ACC112 (cell line): Measurements from ENCODE around the gene SMARCD2.

ENCODE experiments used
- H2AFZ ChIP-seq: fragments of 200-600 bp; sonication (generic); one replicate; pipeline ENCODE4 v1.6.0; 2017; ENCODE audit warnings: antibody characterized with exemption, low read length; ENCODE audit not compliant: unreplicated experiment
- H3K27ac ChIP-seq: fragments of 200-600 bp; sonication (generic); 2 replicates; pipeline ENCODE4 v1.5.1; 2014; ENCODE audit warnings: low read depth, mild to moderate bottlenecking, antibody characterized with exemption, low read length, moderate library complexity
- H3K27me3 ChIP-seq: fragments of 200-600 bp; sonication (generic); 2 replicates; pipeline ENCODE4 v1.6.1; 2014; ENCODE audit warnings: mild to moderate bottlenecking, antibody characterized with exemption, low read length, moderate library complexity, mixed read lengths; ENCODE audit not compliant: insufficient read depth
- H3K36me3 ChIP-seq: fragments of 200-600 bp; sonication (generic); 2 replicates; pipeline ENCODE4 v1.6.1; 2016; ENCODE audit warnings: mild to moderate bottlenecking, antibody characterized with exemption, low read length, moderate library complexity, mixed read lengths; ENCODE audit not compliant: insufficient read depth
- H3K4me1 ChIP-seq: fragments of 200-600 bp; sonication (generic); one replicate; pipeline ENCODE4 v1.6.1; 2016; ENCODE audit warnings: low read length, mixed read lengths; ENCODE audit not compliant: insufficient read depth, unreplicated experiment, control insufficient read depth
- H3K4me3 ChIP-seq: fragments of 200-600 bp; sonication (generic); 2 replicates; pipeline ENCODE4 v1.5.1; 2014; ENCODE audit warnings: mild to moderate bottlenecking, low read depth, low read length
- H3K79me2 ChIP-seq: fragments of 200-600 bp; sonication (generic); one replicate; pipeline ENCODE4 v1.6.0; 2016; ENCODE audit warnings: low read length; ENCODE audit not compliant: control insufficient read depth, unreplicated experiment, insufficient read depth

SMARCD2 gene

GRCh38 chr17:63837962-63838600 is 4.4 kb downstream of the SMARCD2 start:
- peaks cover 50% of the 10 kb centered on the region for H3K79me2 ChIP-seq
- H2AFZ ChIP-seq, result no peak overlapping the region
- H3K27me3 ChIP-seq, result no peaks in the 10 kb centered on the region
- H3K27ac ChIP-seq, result peak overlapping the region; percentile 77; the same call in 1 of the 2 replicates
- H3K4me1 ChIP-seq, result peaks cover 37% of the 10 kb centered on the region
- peaks cover 3% of the 10 kb centered on the region; the same call in 1 of the 2 replicates for H3K36me3 ChIP-seq
- peak overlapping the region; percentile 15; the same call in 1 of the 2 replicates for H3K4me3 ChIP-seq

GRCh38 chr17:63837480-63837879 is 5.0 kb downstream of the SMARCD2 start:
- no peak overlapping the region for H3K4me3 ChIP-seq
- no peak overlapping the region for H3K27ac ChIP-seq
- H3K27me3 ChIP-seq, result no peaks in the 10 kb centered on the region
- peaks cover 3% of the 10 kb centered on the region; the same call in 1 of the 2 replicates for H3K36me3 ChIP-seq
- H3K79me2 ChIP-seq, result peaks cover 50% of the 10 kb centered on the region
- no peak overlapping the region for H2AFZ ChIP-seq
- peaks cover 37% of the 10 kb centered on the region for H3K4me1 ChIP-seq

- Histone ChIP-seq H3K79me2 (peaks cover 45% of the 10 kb centered on the region), H2AFZ (no peak overlapping the region), H3K36me3 (peaks cover 7% of the 10 kb centered on the region; the same call in 1 of the 2 replicates), H3K4me3 (no peak overlapping the region), H3K4me1 (peaks cover 37% of the 10 kb centered on the region), H3K27ac (no peak overlapping the region), H3K27me3 (no peaks in the 10 kb centered on the region)
Measured at GRCh38 chr17:63836811-63837210, 5.7 kb downstream of the SMARCD2 start.

GRCh38 chr17:63835167-63835720 is 7.2 kb downstream of the SMARCD2 start:
- H3K36me3 ChIP-seq, result peaks cover 17% of the 10 kb centered on the region; the same call in 1 of the 2 replicates
- no peak overlapping the region for H2AFZ ChIP-seq
- no peak overlapping the region for H3K4me3 ChIP-seq
- no peaks in the 10 kb centered on the region for H3K27me3 ChIP-seq
- peaks cover 29% of the 10 kb centered on the region for H3K79me2 ChIP-seq
- no peak overlapping the region for H3K27ac ChIP-seq
- H3K4me1 ChIP-seq, result peaks cover 26% of the 10 kb centered on the region

GRCh38 chr17:63834431-63835166 is 7.9 kb downstream of the SMARCD2 start:
- Histone ChIP-seq H3K27ac (no peak overlapping the region), H3K27me3 (no peaks in the 10 kb centered on the region), H2AFZ (no peak overlapping the region), H3K4me1 (peaks cover 20% of the 10 kb centered on the region), H3K36me3 (peaks cover 17% of the 10 kb centered on the region; the same call in 1 of the 2 replicates), H3K79me2 (peaks cover 29% of the 10 kb centered on the region), H3K4me3 (no peak overlapping the region)

- Histone ChIP-seq H3K4me3 (no peak overlapping the region), H3K36me3 (peaks cover 22% of the 10 kb centered on the region; the same call in 1 of the 2 replicates), H3K27me3 (no peaks in the 10 kb centered on the region), H2AFZ (no peak overlapping the region), H3K79me2 (peaks cover 34% of the 10 kb centered on the region), H3K27ac (no peak overlapping the region), H3K4me1 (peaks cover 16% of the 10 kb centered on the region)
Measured at GRCh38 chr17:63833741-63834373, 8.6 kb downstream of the SMARCD2 start.

- Histone ChIP-seq H3K27me3 (no peaks in the 10 kb centered on the region), H3K36me3 (peaks cover 25% of the 10 kb centered on the region; the same call in 1 of the 2 replicates), H3K27ac (no peak overlapping the region), H3K4me1 (peaks cover 16% of the 10 kb centered on the region), H3K79me2 (peaks cover 37% of the 10 kb centered on the region), H3K4me3 (no peak overlapping the region), H2AFZ (no peak overlapping the region)
Measured at GRCh38 chr17:63833026-63833740, 9.3 kb downstream of the SMARCD2 start.

GRCh38 chr17:63832455-63832854 is 10.0 kb downstream of the SMARCD2 start:
- H3K27ac ChIP-seq, result no peak overlapping the region
- no peak overlapping the region for H3K4me3 ChIP-seq
- H3K36me3 ChIP-seq, result peaks cover 25% of the 10 kb centered on the region; the same call in 1 of the 2 replicates
- no peaks in the 10 kb centered on the region for H3K27me3 ChIP-seq
- no peak overlapping the region for H2AFZ ChIP-seq
- H3K4me1 ChIP-seq, result peaks cover 11% of the 10 kb centered on the region
- peaks cover 36% of the 10 kb centered on the region for H3K79me2 ChIP-seq

- peaks cover 11% of the 10 kb centered on the region for H3K4me1 ChIP-seq
Measured at GRCh38 chr17:63832014-63832413, 10.5 kb downstream of the SMARCD2 start.

GRCh38 chr17:63831505-63831904 is 11.0 kb downstream of the SMARCD2 start:
- Histone ChIP-seq H3K36me3 (peaks cover 25% of the 10 kb centered on the region; the same call in 1 of the 2 replicates), H2AFZ (no peak overlapping the region), H3K79me2 (peaks cover 30% of the 10 kb centered on the region), H3K27me3 (no peaks in the 10 kb centered on the region), H3K4me3 (no peak overlapping the region), H3K4me1 (peaks cover 11% of the 10 kb centered on the region), H3K27ac (no peak overlapping the region)

More at GRCh38 chr17:63832014-63832413, 10.5 kb downstream of the SMARCD2 start:
- H2AFZ ChIP-seq, result no peak overlapping the region
- H3K27ac ChIP-seq, result no peak overlapping the region
- no peak overlapping the region for H3K4me3 ChIP-seq
- no peaks in the 10 kb centered on the region for H3K27me3 ChIP-seq
- peaks cover 25% of the 10 kb centered on the region; the same call in 1 of the 2 replicates for H3K36me3 ChIP-seq
- peaks cover 33% of the 10 kb centered on the region for H3K79me2 ChIP-seq
